Endothelial cell (in vitro differentiated cells): ENCODE measurements around the gene GAB1. TPM values are rescaled to one million over a fixed set of nuclear protein-coding genes. Genes with fewer than 3 reads are reported as not detected.

Experiments used
- DNase-seq: peaks from one replicate; pipeline ENCODE4 v3.0.0; 2021; ENCODE audit warnings: low spot score
- H3K27ac Mint-ChIP-seq: one replicate; pipeline ENCODE4 v1.8.0; 2021; ENCODE audit warnings: mixed read lengths, inconsistent platforms; ENCODE audit not compliant: unreplicated experiment
- H3K27me3 Mint-ChIP-seq: one replicate; pipeline ENCODE4 v1.8.0; 2021; ENCODE audit warnings: mild to moderate bottlenecking, moderate library complexity, mixed read lengths, inconsistent platforms; ENCODE audit not compliant: unreplicated experiment
- H3K36me3 Mint-ChIP-seq: one replicate; pipeline ENCODE4 v1.8.0; 2021; ENCODE audit warnings: mild to moderate bottlenecking, low read depth, mixed read lengths, inconsistent platforms; ENCODE audit not compliant: unreplicated experiment
- H3K4me1 Mint-ChIP-seq: one replicate; pipeline ENCODE4 v1.8.0; 2021; ENCODE audit warnings: mild to moderate bottlenecking, mixed read lengths, inconsistent platforms; ENCODE audit not compliant: unreplicated experiment
- H3K4me3 Mint-ChIP-seq: one replicate; pipeline ENCODE4 v1.8.0; 2021; ENCODE audit warnings: mild to moderate bottlenecking, mixed read lengths, inconsistent platforms; ENCODE audit not compliant: unreplicated experiment
- H3K9me3 Mint-ChIP-seq: one replicate; pipeline ENCODE4 v1.8.0; 2021; ENCODE audit warnings: mixed read lengths, inconsistent platforms; ENCODE audit not compliant: unreplicated experiment
- CTCF ChIP-seq: fragments of 200-600 bp; sonication (generic); IDR thresholded peaks from one replicate; pipeline ENCODE4 v1.5.0; 2021; ENCODE audit warnings: antibody characterized with exemption; ENCODE audit not compliant: unreplicated experiment
- total RNA-seq: library from RNA; stranded (reverse); fragmentation: NEBNext Ultra II Directional; extraction: Animal tissue kit (Norgen Biotek cat#: 25700); gene quantifications from one replicate; pipeline ENCODE4 v1.2.1, GENCODE V29; 2021; ENCODE audit not compliant: unreplicated experiment

Gene GAB1
- total RNA-seq, 1 donor from 2014 or later = 51.8 TPM

GRCh38 chr4:143357161-143357845 is 20.6 kb downstream of the GAB1 start:
- H3K27me3 Mint-ChIP-seq = no peaks in the 10 kb centered on the region
- no peak for TF ChIP-seq CTCF
- H3K36me3 Mint-ChIP-seq = no peaks in the 10 kb centered on the region
- peaks cover 41% of the 10 kb centered on the region for H3K4me1 Mint-ChIP-seq
- no peaks in the 10 kb centered on the region for H3K9me3 Mint-ChIP-seq
- no peak overlapping the region for H3K4me3 Mint-ChIP-seq
- DNase-seq = no peak
- peak overlapping the region; percentile 20 for H3K27ac Mint-ChIP-seq

GRCh38 chr4:143358419-143358818 is 21.7 kb downstream of the GAB1 start:
- H3K9me3 Mint-ChIP-seq = no peaks in the 10 kb centered on the region
- H3K27ac Mint-ChIP-seq = no peak overlapping the region
- H3K4me3 Mint-ChIP-seq = no peak overlapping the region
- no peak for DNase-seq
- H3K27me3 Mint-ChIP-seq = peaks cover 5% of the 10 kb centered on the region
- no peak for TF ChIP-seq CTCF
- H3K4me1 Mint-ChIP-seq = peaks cover 47% of the 10 kb centered on the region
- no peaks in the 10 kb centered on the region for H3K36me3 Mint-ChIP-seq

- Mint-ChIP-seq H3K4me1 (peaks cover 46% of the 10 kb centered on the region), H3K27ac (peak overlapping the region; percentile 85), H3K9me3 (no peaks in the 10 kb centered on the region), H3K27me3 (peaks cover 5% of the 10 kb centered on the region), H3K4me3 (no peak overlapping the region), H3K36me3 (no peaks in the 10 kb centered on the region)
- no peak for TF ChIP-seq CTCF
- no peak for DNase-seq
Measured at GRCh38 chr4:143358923-143359643, 22.4 kb downstream of the GAB1 start.

- H3K4me1 Mint-ChIP-seq = peaks cover 49% of the 10 kb centered on the region
- H3K27me3 Mint-ChIP-seq = peaks cover 5% of the 10 kb centered on the region
- TF ChIP-seq CTCF = no peak
- no peak overlapping the region for H3K4me3 Mint-ChIP-seq
- no peaks in the 10 kb centered on the region for H3K9me3 Mint-ChIP-seq
- H3K36me3 Mint-ChIP-seq = no peaks in the 10 kb centered on the region
- H3K27ac Mint-ChIP-seq = peak overlapping the region; percentile 49
- DNase-seq = no peak
Measured at GRCh38 chr4:143359644-143360193, 23.0 kb downstream of the GAB1 start.
